GM12878 (cell line): ENCODE measurements around the gene TMPRSS9. TPM values are rescaled to one million over a fixed set of nuclear protein-coding genes. Genes with fewer than 3 reads are reported as not detected.

Experiments
- ATAC-seq: fragments of 200-7000 bp; cut with Tn5 transposase; 3 replicates; pipeline ENCODE4 v1.9.1; 2020; ENCODE audit warnings: mild to moderate bottlenecking, moderate library complexity
- BruUV-seq: library from RNA; stranded (reverse); fragments of 400-500 nt; replicated peaks from 2 replicates; lab custom pipeline; 2021; lab: Mats Ljungman, UMichigan
- CTCF ChIA-PET: fragments of 300-600 bp; sonication (Branson Sonifier 250); formaldehyde crosslinking; extraction: SDS; loops from one replicate; lab custom pipeline; 2021; ENCODE audit warnings: inconsistent platforms; lab: Yijun Ruan, JAX
- POLR2A ChIA-PET: fragments of 350-600 bp; formaldehyde crosslinking; extraction: SDS; loops from one replicate; lab custom pipeline; 2021; ENCODE audit warnings: inconsistent platforms; lab: Charles Lee
- RAD21 ChIA-PET: fragments of 300-600 bp; sonication (Branson Sonifier 250); formaldehyde crosslinking; loops from one replicate; lab custom pipeline; 2023; ENCODE audit warnings: antibody characterized with exemption; ENCODE audit not compliant: unreplicated experiment; lab: Charles Lee
- SMC1A ChIA-PET: fragments of 300-600 bp; sonication (Branson Sonifier 250); formaldehyde crosslinking; loops from one replicate; lab custom pipeline; 2023; ENCODE audit not compliant: unreplicated experiment, uncharacterized antibody; lab: Charles Lee
- DNase-seq: peaks from one replicate; pipeline ENCODE4 v3.0.0-alpha.2; 2011; ENCODE audit warnings: low read depth, low spot score
- FAIRE-seq: peaks from 3 replicates; lab custom pipeline; 2011; peaks lifted over from hg19 to GRCh38; lab: Jason Lieb, UNC
- H2AFZ ChIP-seq: 2 replicates; pipeline ENCODE4 v1.6.0; 2011; ENCODE audit warnings: low read depth, low read length, control low read depth; ENCODE audit not compliant: control insufficient read depth
- H3K27ac ChIP-seq: 2 replicates; pipeline ENCODE4 v1.5.1; 2011; ENCODE audit warnings: control low read depth; ENCODE audit not compliant: control insufficient read depth, insufficient read depth
- H3K27me3 ChIP-seq, 2 experiments: replicated peaks in 1 of 2; 2 replicates each; pipeline versions ENCODE4 v1.6.0 to v1.6.1; 2011; ENCODE audit warnings: low read length in 1 of 2; ENCODE audit not compliant: control insufficient read depth in 2 of 2, insufficient read depth in 2 of 2
- H3K36me3 ChIP-seq, 2 experiments: 2 replicates each; pipeline ENCODE4 v1.5.1; 2011; ENCODE audit warnings: low read length in 1 of 2; ENCODE audit not compliant: control insufficient read depth in 2 of 2, insufficient read depth in 2 of 2
- H3K4me1 ChIP-seq: 2 replicates; pipeline ENCODE4 v1.6.1; 2011; ENCODE audit warnings: mild to moderate bottlenecking, low read length, moderate library complexity, mixed read lengths; ENCODE audit not compliant: control insufficient read depth, insufficient read depth
- H3K4me2 ChIP-seq: 2 replicates; pipeline ENCODE4 v1.6.0; 2011; ENCODE audit warnings: control low read depth; ENCODE audit not compliant: control insufficient read depth, insufficient read depth
- H3K4me3 ChIP-seq: fragments of 200-600 bp; sonication (generic); 2 replicates; pipeline ENCODE4 v1.5.1; 2016
- H3K79me2 ChIP-seq: 2 replicates; pipeline ENCODE4 v1.6.0; 2011; ENCODE audit warnings: low read length; ENCODE audit not compliant: control insufficient read depth, insufficient read depth
- H3K9ac ChIP-seq: 2 replicates; pipeline ENCODE4 v1.8.0; 2011; ENCODE audit warnings: low read length, control low read depth, mixed read lengths; ENCODE audit not compliant: control insufficient read depth, insufficient read depth
- H3K9me3 ChIP-seq: replicated peaks from 3 replicates; pipeline ENCODE4 v1.5.1; 2011; ENCODE audit warnings: mild to moderate bottlenecking, low read length; ENCODE audit not compliant: control insufficient read depth, insufficient read depth
- H4K20me1 ChIP-seq: 2 replicates; pipeline ENCODE4 v1.6.0; 2011; ENCODE audit not compliant: control insufficient read depth, insufficient read depth
- ATF7 ChIP-seq: fragments of 450-650 bp; IDR thresholded peaks from 2 replicates; pipeline ENCODE4 v1.6.1; 2016; ENCODE audit warnings: low read depth, mild to moderate bottlenecking
- BMI1 ChIP-seq: fragments of 450-650 bp; IDR thresholded peaks from 2 replicates; pipeline ENCODE4 v1.6.1; 2016; ENCODE audit warnings: mild to moderate bottlenecking, moderate library complexity, borderline replicate concordance
- ESRRA ChIP-seq: IDR thresholded peaks from 2 replicates; pipeline ENCODE4 v1.6.1; 2012; ENCODE audit warnings: mild to moderate bottlenecking, low read length, improper control_type of control experiment
- IRF4 ChIP-seq: IDR thresholded peaks from 2 replicates; pipeline ENCODE4 v1.6.1; 2011; ENCODE audit warnings: low read depth, low read length
- POLR2A ChIP-seq: IDR thresholded peaks from 2 replicates; pipeline ENCODE4 v1.6.1; 2011; ENCODE audit warnings: low read depth, mild to moderate bottlenecking, low read length
- RB1 ChIP-seq: fragments of 450-650 bp; formaldehyde crosslinking; IDR thresholded peaks from 2 replicates; pipeline ENCODE4 v1.6.1; 2017; ENCODE audit warnings: mild to moderate bottlenecking, borderline replicate concordance
- STAT3 ChIP-seq: IDR thresholded peaks from 2 replicates; pipeline ENCODE4 v1.6.1; 2011; ENCODE audit warnings: low read depth, low read length, improper control_type of control experiment
- SUZ12 ChIP-seq: fragments of 200-600 bp; sonication (generic); IDR thresholded peaks from one replicate; pipeline ENCODE4 v1.6.1; 2018; ENCODE audit warnings: antibody characterized with exemption, mild to moderate bottlenecking; ENCODE audit not compliant: unreplicated experiment
- ZNF24 ChIP-seq: fragments of 450-650 bp; IDR thresholded peaks from 2 replicates; pipeline ENCODE4 v1.6.1; 2017; ENCODE audit warnings: antibody characterized with exemption, mild to moderate bottlenecking
- WGBS: methylation state at CpG from one replicate; pipeline ENCODE4 v1.1.6; 2016; ENCODE audit warnings: low lambda C conversion rate; ENCODE audit not compliant: insufficient replicate concordance, insufficient coverage; ENCODE audit errors: missing lambda C conversion rate; 5-methylcytosine and 5-hydroxymethylcytosine counted together
- in situ Hi-C: fragments of 300-500 bp; cut with MboI; formaldehyde crosslinking; loops from 9 replicates; pipeline ENCODE4 v1.14.3; 2018; ENCODE audit warnings: mixed read lengths
- intact Hi-C: fragments of 100-400 bp; cut with micrococcal nuclease; formaldehyde crosslinking; loops from one replicate; pipeline ENCODE4 v1.14.2; 2022; ENCODE audit not compliant: unreplicated experiment
- polyA plus RNA-seq, 11 experiments: library from polyadenylated mRNA; depleted of rRNA in 4 of 11; unstranded in 6 of 11; stranded (reverse) in 5 of 11; fragments of >200 nt; fragmentation: Nextera tagmentation in 4 of 11; fragmentation: Illumina TruSeq in 1 of 11; extraction: Ambion mirVana in 4 of 11; extraction: Trizol in 1 of 11; gene quantifications; 1 replicate in 1 of 11; 2 replicates in 10 of 11; pipeline versions ENCODE4 v1.2.1 to v1.2.3, GENCODE V29; 2011 to 2016; ENCODE audit warnings: inconsistent platforms in 2 of 11, missing spikeins in 2 of 11, low read depth in 1 of 11
- total RNA-seq, 4 experiments: library from RNA; depleted of rRNA in 3 of 4; stranded (reverse); fragments of >200 nt in 3 of 4; fragmentation: Illumina TruSeq in 1 of 4; extraction: Trizol in 1 of 4; gene quantifications; 2 replicates each; pipeline versions ENCODE4 v1.2.1 to v1.2.3, GENCODE V29; 2013 to 2021
- TF ChIP-seq, protein P1 (sequence below): fragments of 450-650 bp; IDR thresholded peaks from 2 replicates; pipeline ENCODE4 v1.6.1; 2017; ENCODE audit warnings: mild to moderate bottlenecking
- TF ChIP-seq, protein P2 (sequence below): fragments of 450-650 bp; conservative IDR thresholded peaks from 2 replicates; pipeline ENCODE4 v1.6.1; 2017; ENCODE audit warnings: mild to moderate bottlenecking, moderate library complexity

Gene TMPRSS9
- total and polyA plus RNA-seq, 10 of the 15 experiments (the other 5 are each of a cell fraction or from before 2014, with no cell fraction given): 0.24 TPM; not detected in 9

DNA sequence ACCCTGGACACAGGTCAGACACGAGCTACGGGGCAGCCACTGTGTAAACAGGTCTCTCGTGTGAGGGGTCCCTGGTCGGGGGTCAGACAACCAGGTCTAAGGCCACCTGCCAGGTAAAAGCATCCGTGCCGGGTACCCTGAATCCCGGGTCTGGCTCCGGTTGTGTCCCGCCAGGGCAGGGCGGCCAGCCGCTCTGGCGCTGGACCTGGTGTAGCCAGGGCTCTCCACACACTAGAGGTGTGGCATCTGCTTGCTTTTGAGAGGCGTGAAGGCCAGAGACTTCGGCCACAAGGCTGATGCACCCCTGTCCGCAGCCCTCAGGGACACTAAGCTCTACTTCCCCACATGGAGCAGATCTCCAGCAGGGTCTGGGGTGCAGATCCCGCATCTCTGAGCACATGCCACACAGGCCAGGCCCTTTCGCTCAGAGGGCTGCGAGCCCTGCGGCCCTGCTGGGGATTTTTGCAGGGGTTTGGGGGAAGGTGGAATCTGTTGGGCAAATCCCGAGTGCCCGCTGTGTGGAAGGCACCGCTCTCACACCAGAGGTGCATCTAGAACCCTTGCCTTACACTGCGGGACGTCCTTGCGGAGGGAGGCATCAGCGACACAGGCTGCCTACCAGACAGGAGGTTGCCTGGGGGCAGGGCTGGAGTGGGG, 81.2 kb downstream of the TMPRSS9 start:
- Histone ChIP-seq H3K27ac (no peak overlapping the region), H3K4me2 (no peak overlapping the region), H3K4me3 (no peak overlapping the region), H3K36me3 (peaks cover 22 to 53% of the 10 kb centered on the region in 2 experiments), H3K9me3 (no peaks in the 10 kb centered on the region), H3K9ac (no peak overlapping the region), H3K4me1 (peaks cover under 1% of the 10 kb centered on the region; the same call in 1 of the 2 replicates), H2AFZ (no peak overlapping the region), H3K79me2 (peaks cover 8% of the 10 kb centered on the region), H3K27me3 (no peaks in the 10 kb centered on the region), H4K20me1 (no peaks in the 10 kb centered on the region)
- CTCF ChIA-PET: no interaction called here
- TF ChIP-seq POLR2A (peak; percentile 1; the same call in 1 of the 2 replicates), RB1 (no peak)
- SMC1A ChIA-PET: no interaction called here
- POLR2A ChIA-PET: no interaction called here
- no TSS peak for BruUV-seq
- DNase-seq: no peak
- no peak for FAIRE-seq
- WGBS: 98% methylated on average over 24 of the region's 26 CpGs
- ATAC-seq: no peak
- intact Hi-C loops (no loop called here), in situ Hi-C loops (no loop called here)
- RAD21 ChIA-PET: no interaction called here

DNA sequence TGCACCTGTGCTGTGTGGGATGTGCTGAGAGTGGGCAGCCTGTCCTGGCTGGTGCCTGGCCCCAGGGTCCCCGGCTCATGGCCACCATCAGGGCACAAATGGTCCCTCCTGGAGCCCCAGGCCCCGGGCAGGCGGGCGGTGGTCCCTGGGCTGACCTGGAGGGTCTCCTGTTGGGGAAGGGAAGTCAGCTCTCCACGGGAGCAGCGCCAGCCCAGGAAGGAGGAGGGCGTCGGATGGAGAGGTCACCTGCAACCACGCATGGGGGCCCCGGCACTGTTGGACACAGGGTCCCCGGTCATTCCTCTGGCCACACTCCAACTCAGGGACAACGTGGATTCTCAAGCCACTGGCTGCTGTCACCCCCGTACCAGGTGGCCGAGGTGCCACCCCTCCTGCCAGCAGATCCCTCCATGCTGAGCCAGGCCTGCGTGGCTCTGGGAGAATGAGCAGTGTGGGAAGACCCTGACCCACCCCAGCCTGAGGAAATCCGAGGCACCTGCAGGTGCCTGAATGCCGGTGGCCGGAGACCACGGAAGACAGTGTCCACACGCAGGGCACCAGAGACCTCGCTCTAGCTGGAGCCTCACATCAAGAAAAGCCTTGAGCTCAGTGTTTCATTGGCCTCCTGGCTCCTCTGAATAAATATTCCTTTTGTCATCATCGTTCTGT, 83.2 kb downstream of the TMPRSS9 start:
- H2AFZ ChIP-seq: no peak overlapping the region
- no peaks in the 10 kb centered on the region for H3K27me3 ChIP-seq
- BruUV-seq: no TSS peak
- RAD21 ChIA-PET: no interaction called here
- H3K4me1 ChIP-seq: peaks cover 11% of the 10 kb centered on the region; the same call in 1 of the 2 replicates
- H3K9me3 ChIP-seq: no peaks in the 10 kb centered on the region
- FAIRE-seq (no peak), DNase-seq (no peak), ATAC-seq (no peak)
- SMC1A ChIA-PET: no interaction called here
- no peak overlapping the region for H3K9ac ChIP-seq
- H3K36me3 ChIP-seq: peaks cover 22 to 42% of the 10 kb centered on the region in 2 experiments
- 96% methylated on average over 21 of the region's 22 CpGs for WGBS
- intact Hi-C loops: no loop called here
- no peak overlapping the region for H3K4me2 ChIP-seq
- peaks cover 25% of the 10 kb centered on the region for H3K79me2 ChIP-seq
- H4K20me1 ChIP-seq: no peaks in the 10 kb centered on the region
- CTCF ChIA-PET: no interaction called here
- in situ Hi-C loops: no loop called here
- no peak overlapping the region for H3K27ac ChIP-seq
- POLR2A ChIA-PET: interaction anchor here (0.8 kb wide), 1 partner anchor 13 kb away, joined by 3 read pairs; the partner anchor contains the start of gene LMNB2
- H3K4me3 ChIP-seq: no peak overlapping the region
- TF ChIP-seq ESRRA (no peak), STAT3 (no peak), IRF4 (no peak), SUZ12 (no peak), ATF7 (no peak), ZNF24 (no peak), BMI1 (no peak)
- TF ChIP-seq, protein P1, sequence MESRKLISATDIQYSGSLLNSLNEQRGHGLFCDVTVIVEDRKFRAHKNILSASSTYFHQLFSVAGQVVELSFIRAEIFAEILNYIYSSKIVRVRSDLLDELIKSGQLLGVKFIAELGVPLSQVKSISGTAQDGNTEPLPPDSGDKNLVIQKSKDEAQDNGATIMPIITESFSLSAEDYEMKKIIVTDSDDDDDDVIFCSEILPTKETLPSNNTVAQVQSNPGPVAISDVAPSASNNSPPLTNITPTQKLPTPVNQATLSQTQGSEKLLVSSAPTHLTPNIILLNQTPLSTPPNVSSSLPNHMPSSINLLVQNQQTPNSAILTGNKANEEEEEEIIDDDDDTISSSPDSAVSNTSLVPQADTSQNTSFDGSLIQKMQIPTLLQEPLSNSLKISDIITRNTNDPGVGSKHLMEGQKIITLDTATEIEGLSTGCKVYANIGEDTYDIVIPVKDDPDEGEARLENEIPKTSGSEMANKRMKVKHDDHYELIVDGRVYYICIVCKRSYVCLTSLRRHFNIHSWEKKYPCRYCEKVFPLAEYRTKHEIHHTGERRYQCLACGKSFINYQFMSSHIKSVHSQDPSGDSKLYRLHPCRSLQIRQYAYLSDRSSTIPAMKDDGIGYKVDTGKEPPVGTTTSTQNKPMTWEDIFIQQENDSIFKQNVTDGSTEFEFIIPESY: no peak
- TF ChIP-seq, protein P2, sequence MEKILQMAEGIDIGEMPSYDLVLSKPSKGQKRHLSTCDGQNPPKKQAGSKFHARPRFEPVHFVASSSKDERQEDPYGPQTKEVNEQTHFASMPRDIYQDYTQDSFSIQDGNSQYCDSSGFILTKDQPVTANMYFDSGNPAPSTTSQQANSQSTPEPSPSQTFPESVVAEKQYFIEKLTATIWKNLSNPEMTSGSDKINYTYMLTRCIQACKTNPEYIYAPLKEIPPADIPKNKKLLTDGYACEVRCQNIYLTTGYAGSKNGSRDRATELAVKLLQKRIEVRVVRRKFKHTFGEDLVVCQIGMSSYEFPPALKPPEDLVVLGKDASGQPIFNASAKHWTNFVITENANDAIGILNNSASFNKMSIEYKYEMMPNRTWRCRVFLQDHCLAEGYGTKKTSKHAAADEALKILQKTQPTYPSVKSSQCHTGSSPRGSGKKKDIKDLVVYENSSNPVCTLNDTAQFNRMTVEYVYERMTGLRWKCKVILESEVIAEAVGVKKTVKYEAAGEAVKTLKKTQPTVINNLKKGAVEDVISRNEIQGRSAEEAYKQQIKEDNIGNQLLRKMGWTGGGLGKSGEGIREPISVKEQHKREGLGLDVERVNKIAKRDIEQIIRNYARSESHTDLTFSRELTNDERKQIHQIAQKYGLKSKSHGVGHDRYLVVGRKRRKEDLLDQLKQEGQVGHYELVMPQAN: no peak
